ENCODE measurements around the gene FBLN1. TPM values are rescaled to one million over a fixed set of nuclear protein-coding genes. Genes with fewer than 3 reads are reported as not detected.

The FBLN1 gene
- total RNA-seq, 1 donor from 2014 or later: not detected

DNA sequence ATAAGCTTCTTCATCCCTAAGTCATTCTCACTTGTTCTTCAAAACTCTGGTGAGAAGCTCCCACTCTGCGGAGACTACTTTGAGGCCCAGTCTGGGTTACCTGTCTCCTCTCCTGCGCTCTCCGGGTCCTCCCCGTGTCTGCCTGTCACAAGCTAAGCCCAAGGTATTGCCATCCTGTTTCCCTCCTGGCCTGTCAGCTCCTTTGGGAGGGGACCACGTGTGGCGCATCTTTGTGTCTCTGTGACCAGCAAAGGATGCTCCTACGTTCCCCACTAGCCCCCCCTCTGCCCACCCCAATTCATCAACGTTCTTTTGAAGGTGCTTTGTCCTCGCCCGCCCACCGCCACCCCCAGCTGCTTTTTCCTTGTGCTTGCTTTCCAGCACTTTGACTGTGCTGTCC lies 31.8 kb upstream of the FBLN1 start:
- intact Hi-C loops (cut with micrococcal nuclease): no loop called here
- no peak overlapping the region for H3K27ac Mint-ChIP-seq
- H3K36me3 Mint-ChIP-seq (ENCODE audit: low read depth): no peaks in the 10 kb centered on the region
- peaks cover 9% of the 10 kb centered on the region for H3K27me3 Mint-ChIP-seq
- peaks cover 2% of the 10 kb centered on the region for H3K9me3 Mint-ChIP-seq
- TF ChIP-seq, protein P1, sequence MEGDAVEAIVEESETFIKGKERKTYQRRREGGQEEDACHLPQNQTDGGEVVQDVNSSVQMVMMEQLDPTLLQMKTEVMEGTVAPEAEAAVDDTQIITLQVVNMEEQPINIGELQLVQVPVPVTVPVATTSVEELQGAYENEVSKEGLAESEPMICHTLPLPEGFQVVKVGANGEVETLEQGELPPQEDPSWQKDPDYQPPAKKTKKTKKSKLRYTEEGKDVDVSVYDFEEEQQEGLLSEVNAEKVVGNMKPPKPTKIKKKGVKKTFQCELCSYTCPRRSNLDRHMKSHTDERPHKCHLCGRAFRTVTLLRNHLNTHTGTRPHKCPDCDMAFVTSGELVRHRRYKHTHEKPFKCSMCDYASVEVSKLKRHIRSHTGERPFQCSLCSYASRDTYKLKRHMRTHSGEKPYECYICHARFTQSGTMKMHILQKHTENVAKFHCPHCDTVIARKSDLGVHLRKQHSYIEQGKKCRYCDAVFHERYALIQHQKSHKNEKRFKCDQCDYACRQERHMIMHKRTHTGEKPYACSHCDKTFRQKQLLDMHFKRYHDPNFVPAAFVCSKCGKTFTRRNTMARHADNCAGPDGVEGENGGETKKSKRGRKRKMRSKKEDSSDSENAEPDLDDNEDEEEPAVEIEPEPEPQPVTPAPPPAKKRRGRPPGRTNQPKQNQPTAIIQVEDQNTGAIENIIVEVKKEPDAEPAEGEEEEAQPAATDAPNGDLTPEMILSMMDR (IDR thresholded peaks at IDR 0.05): no peak
- ChIA-PET CTCF (no interaction called here), POLR2A (no interaction called here)
- H3K4me3 Mint-ChIP-seq: no peak overlapping the region
- H3K4me1 Mint-ChIP-seq: no peaks in the 10 kb centered on the region
- ATAC-seq (ENCODE audit: low read depth): no peak
- no peak for DNase-seq

DNA sequence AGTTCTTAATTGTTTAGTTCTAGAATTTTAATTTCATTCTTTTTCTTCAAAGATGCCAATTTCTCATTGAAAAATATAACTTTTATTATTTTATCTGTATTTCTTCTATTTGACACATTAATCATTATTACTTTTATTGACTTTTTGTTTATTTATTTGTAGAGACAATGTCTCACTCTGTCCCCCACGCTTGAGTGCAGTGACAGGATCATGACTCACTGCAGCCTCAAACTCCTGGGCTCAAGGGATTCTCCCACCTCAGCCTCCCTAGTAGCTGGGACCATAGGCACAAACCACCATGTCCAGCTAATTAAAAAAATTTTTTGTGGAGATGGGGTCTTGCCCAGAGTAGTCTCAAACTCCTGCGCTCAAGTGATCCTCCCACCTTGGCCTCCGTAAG lies 30.3 kb upstream of the FBLN1 start:
- intact Hi-C loops (cut with micrococcal nuclease): no loop called here
- Mint-ChIP-seq H3K4me1 (no peaks in the 10 kb centered on the region), H3K9me3 (peaks cover 2% of the 10 kb centered on the region), H3K27me3 (peaks cover 15% of the 10 kb centered on the region), H3K27ac (no peak overlapping the region), H3K36me3 (ENCODE audit: low read depth) (no peaks in the 10 kb centered on the region), H3K4me3 (no peak overlapping the region)
- ChIA-PET CTCF (no interaction called here), POLR2A (no interaction called here)
- ATAC-seq (ENCODE audit: low read depth) (no peak), DNase-seq (no peak)
- TF ChIP-seq, protein P1 (IDR thresholded peaks at IDR 0.05): no peak

DNA sequence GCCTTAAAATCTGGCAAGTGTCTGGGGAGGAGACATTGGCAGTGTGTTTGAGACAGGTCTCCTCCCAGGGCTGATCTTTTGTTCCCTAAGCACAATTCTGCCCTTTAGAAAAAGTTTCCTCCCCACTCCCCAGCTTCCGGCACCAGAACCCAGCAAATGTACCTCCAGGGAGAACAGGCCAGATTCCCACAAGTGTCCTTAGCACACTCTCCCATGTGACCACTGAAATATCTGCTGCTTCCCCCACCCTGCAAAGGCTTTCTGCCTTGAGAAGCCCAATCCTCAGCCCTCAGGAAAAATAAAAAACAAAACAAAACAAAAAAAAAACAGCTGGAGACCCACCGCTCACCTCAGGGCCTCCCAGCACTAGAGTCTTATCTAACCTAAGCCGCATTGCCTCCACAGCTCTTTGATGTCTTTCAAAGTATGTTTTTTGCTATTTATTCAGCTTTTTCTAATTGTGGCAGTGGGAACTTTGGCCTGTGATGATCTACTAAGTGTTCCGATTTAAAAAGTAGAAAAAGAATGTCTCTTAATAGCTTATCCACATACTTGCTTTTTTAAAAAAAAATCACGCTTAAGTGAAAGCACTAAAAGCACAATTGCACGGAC lies 29.0 kb upstream of the FBLN1 start:
- no peaks in the 10 kb centered on the region for H3K36me3 Mint-ChIP-seq (ENCODE audit: low read depth)
- intact Hi-C loops (cut with micrococcal nuclease): no loop called here
- ATAC-seq (ENCODE audit: low read depth): no peak
- H3K27ac Mint-ChIP-seq: no peak overlapping the region
- peaks cover 19% of the 10 kb centered on the region for H3K27me3 Mint-ChIP-seq
- H3K9me3 Mint-ChIP-seq: no peaks in the 10 kb centered on the region
- no peaks in the 10 kb centered on the region for H3K4me1 Mint-ChIP-seq
- ChIA-PET POLR2A (no interaction called here), CTCF (no interaction called here)
- DNase-seq: no peak
- TF ChIP-seq, protein P1 (IDR thresholded peaks at IDR 0.05): no peak
- no peak overlapping the region for H3K4me3 Mint-ChIP-seq

DNA sequence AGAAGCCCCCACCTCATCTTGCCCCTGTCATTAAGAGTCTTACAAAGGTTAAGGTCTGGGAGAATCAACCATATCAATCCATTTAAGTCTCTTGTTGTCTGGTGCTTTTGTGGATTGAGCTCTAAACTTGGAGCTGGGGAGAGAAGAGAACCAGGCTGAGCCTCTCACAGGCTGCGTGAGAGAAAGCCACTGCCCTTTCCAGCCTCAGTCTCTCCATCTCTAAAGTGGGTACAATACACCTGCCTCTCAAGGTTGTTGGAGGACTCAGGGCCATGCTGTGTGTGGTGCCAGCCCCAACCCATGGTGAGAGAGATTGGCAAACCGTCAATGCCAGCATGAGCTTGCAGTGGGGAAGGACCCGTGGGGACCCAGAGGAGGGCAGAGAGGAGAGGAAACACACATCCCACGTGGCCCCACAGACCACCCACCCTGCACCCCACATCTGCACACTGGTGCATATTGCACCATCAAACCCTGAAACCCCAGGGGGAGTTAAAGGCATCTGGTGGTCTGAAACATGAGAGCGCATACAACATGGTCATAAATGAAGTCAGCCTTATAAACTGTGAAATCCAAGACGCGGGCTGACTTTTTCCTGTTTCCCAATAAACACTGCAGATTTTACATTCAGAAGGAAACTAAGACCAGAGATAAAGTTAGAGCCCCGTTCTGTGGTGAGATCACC lies 27.5 kb upstream of the FBLN1 start:
- TF ChIP-seq, protein P1 (IDR thresholded peaks at IDR 0.05): no peak
- Mint-ChIP-seq H3K36me3 (ENCODE audit: low read depth) (no peaks in the 10 kb centered on the region), H3K27ac (no peak overlapping the region), H3K4me3 (no peak overlapping the region), H3K4me1 (no peaks in the 10 kb centered on the region), H3K9me3 (no peaks in the 10 kb centered on the region), H3K27me3 (peaks cover 19% of the 10 kb centered on the region)
- ChIA-PET CTCF (no interaction called here), POLR2A (no interaction called here)
- intact Hi-C loops (cut with micrococcal nuclease): no loop called here
- no peak for DNase-seq
- no peak for ATAC-seq (ENCODE audit: low read depth)

DNA sequence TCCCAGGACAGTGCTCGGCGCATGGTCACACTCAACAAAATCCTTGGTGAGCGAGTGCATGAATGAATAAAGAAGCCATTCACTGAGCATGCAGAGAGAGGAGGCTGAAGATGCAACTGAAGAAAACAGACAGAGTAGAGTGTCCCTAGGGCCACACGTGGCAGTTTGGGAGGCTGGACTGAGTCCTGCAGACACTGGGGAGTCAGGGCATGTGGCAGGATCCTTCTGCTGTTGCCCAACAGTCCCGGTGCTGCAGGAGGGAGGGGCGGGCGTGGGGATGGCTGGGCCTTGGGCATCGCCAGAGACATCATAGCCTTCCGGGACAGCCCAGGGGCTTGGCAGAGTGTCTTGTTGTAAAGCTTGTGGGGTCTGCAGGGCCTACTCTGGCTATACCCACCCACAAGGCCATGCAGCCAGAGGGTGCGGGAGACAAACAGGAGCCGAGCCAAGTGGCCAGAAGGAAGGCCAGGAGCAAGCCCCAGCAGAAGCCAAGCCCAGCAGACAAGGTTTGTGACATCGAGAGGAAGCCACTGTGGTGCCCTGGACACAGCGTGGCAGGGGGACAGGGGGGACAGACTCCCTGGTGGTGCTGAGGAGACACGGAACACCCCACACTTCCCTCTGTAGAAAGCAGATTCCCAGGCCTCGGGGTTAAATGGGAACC lies 26.7 kb upstream of the FBLN1 start:
- no peak for ATAC-seq (ENCODE audit: low read depth)
- no peak for DNase-seq
- H3K36me3 Mint-ChIP-seq (ENCODE audit: low read depth): no peaks in the 10 kb centered on the region
- peaks cover 5% of the 10 kb centered on the region for H3K9me3 Mint-ChIP-seq
- TF ChIP-seq, protein P1 (IDR thresholded peaks at IDR 0.05): no peak
- peaks cover 19% of the 10 kb centered on the region for H3K27me3 Mint-ChIP-seq
- no peak overlapping the region for H3K27ac Mint-ChIP-seq
- ChIA-PET POLR2A (no interaction called here), CTCF (no interaction called here)
- no peak overlapping the region for H3K4me3 Mint-ChIP-seq
- intact Hi-C loops (cut with micrococcal nuclease): no loop called here
- H3K4me1 Mint-ChIP-seq: no peaks in the 10 kb centered on the region

Measured in activated B cell treated with CpG ODN at 0.5 μM for 24 hours (primary cell).